Aorta (tissue), 5 donors: ENCODE data around the gene SLC34A3. TPM values are rescaled to one million over a fixed set of nuclear protein-coding genes. Genes with fewer than 3 reads are reported as not detected.
A peak's percentile ranks its signal among the peaks of the same experiment; 100 is the strongest.

Experiments
- ATAC-seq: fragments of 200-7000 bp; cut with Tn5 transposase; one replicate; pipeline ENCODE4 v1.9.1; 2022; ENCODE audit warnings: moderate library complexity; ENCODE audit not compliant: low FRiP score
- DNase-seq, 2 donors: peaks; one replicate each; pipeline ENCODE4 v3.0.0-alpha.2; 2020
- H3K27ac ChIP-seq, 2 donors: one replicate each; pipeline ENCODE4 v1.5.1; 2013; ENCODE audit warnings: low read length in 2 of 2, mild to moderate bottlenecking in 2 of 2, moderate library complexity in 2 of 2, control low read depth in 1 of 2, inconsistent platforms in 1 of 2, low read depth in 1 of 2
- H3K27me3 ChIP-seq, 2 donors: one replicate each; pipeline ENCODE4 v1.6.1; 2013; ENCODE audit warnings: control low read depth in 1 of 2, low read length in 1 of 2, mild to moderate bottlenecking in 1 of 2, moderate library complexity in 1 of 2; ENCODE audit not compliant: insufficient read depth in 2 of 2, control insufficient read depth in 1 of 2
- H3K36me3 ChIP-seq, 2 donors: one replicate each; pipeline ENCODE4 v1.6.1; 2013; ENCODE audit warnings: control low read depth in 1 of 2, low read length in 1 of 2, mild to moderate bottlenecking in 1 of 2; ENCODE audit not compliant: insufficient read depth in 2 of 2, control insufficient read depth in 1 of 2
- H3K4me1 ChIP-seq, 2 donors: one replicate each; pipeline ENCODE4 v1.6.1; 2013; ENCODE audit warnings: low read length in 2 of 2, control low read depth in 1 of 2, mild to moderate bottlenecking in 1 of 2, moderate library complexity in 1 of 2; ENCODE audit not compliant: insufficient read depth in 2 of 2, control insufficient read depth in 1 of 2
- H3K4me3 ChIP-seq, 2 donors: one replicate each; pipeline ENCODE4 v1.5.1; 2013; ENCODE audit warnings: low read length in 2 of 2, control low read depth in 1 of 2, mild to moderate bottlenecking in 1 of 2
- H3K9me3 ChIP-seq: one replicate; pipeline ENCODE4 v1.6.1; 2013; ENCODE audit warnings: mild to moderate bottlenecking, low read length; ENCODE audit not compliant: control insufficient read depth
- WGBS, 2 donors: extraction: QIAGEN DNeasy Blood & Tissue Kit; methylation state at CpG; one replicate each; pipeline ENCODE4 v1.1.7; 2013; 5-methylcytosine and 5-hydroxymethylcytosine counted together
- intact Hi-C, 2 donors: fragments of 100-400 bp; cut with DNase I; formaldehyde crosslinking; loops; one replicate each; pipeline versions ENCODE4 v1.14.2 to v1.15.0; 2022
- polyA plus RNA-seq, 2 donors: library from polyadenylated mRNA; stranded (reverse); fragments of 200-250 nt; gene quantifications; one replicate each; pipeline ENCODE4 v1.2.3, GENCODE V29; 2013
- total RNA-seq, 2 donors: library from RNA; stranded (reverse); fragmentation: NEBNext Ultra II Directional; extraction: Animal tissue kit (Norgen Biotek cat#: 25700); gene quantifications; one replicate each; pipeline ENCODE4 v1.2.1, GENCODE V29; 2021
- donor health status: healthy with polysubstance abuse.
- donor health status: Bipolar disorder and iron deficiency.
- donor health status: DM: no; HTN: no; CAD: no.
- donor health status: DM: no; HTN: no; CAD: no.
- donor health status: DM: yes; HTN: yes; CAD: no.

SLC34A3 gene
- total and polyA plus RNA-seq, 4 donors, result not detected

GRCh38 chr9:137193771-137194170, 36.9 kb upstream of the SLC34A3 start:
- intact Hi-C loops, result no loop called here
- WGBS, 2 donors, result 81 to 83% methylated on average over 13 to 14 of the region's 14 CpGs
- no peak overlapping the region for H3K4me3 ChIP-seq
- DNase-seq (no peak), ATAC-seq (no peak)
- H3K9me3 ChIP-seq, result no peaks in the 10 kb centered on the region
- no peaks in the 10 kb centered on the region for H3K27me3 ChIP-seq
- no peaks in the 10 kb centered on the region for H3K36me3 ChIP-seq
- no peak overlapping the region for H3K27ac ChIP-seq
- H3K4me1 ChIP-seq, result no peaks in the 10 kb centered on the region

DNA sequence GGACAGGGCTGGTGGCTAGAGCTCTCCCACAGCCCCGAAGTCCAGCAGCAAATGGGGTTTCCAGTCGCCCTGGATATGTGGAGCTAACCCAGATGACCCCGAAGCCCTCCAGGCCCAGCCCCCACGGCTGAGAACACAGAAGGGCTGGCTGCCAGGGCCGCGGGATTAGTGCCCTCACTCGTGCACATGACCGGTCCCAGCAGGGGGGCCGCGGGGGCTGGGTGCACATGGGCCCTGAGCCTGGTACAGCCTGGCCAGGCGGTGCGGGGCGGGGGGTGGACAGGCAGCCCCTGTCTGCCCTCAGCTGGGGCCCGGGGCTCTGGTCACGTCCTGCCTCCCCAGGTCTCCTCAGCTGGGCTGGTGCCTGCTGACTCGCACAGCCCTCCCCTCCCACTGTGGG, 36.3 kb upstream of the SLC34A3 start:
- H3K27me3 ChIP-seq, result no peaks in the 10 kb centered on the region
- intact Hi-C loops, result no loop called here
- no peaks in the 10 kb centered on the region for H3K9me3 ChIP-seq
- no peaks in the 10 kb centered on the region for H3K4me1 ChIP-seq
- H3K36me3 ChIP-seq, result no peaks in the 10 kb centered on the region
- H3K27ac ChIP-seq, result no peak overlapping the region
- ATAC-seq (no peak), DNase-seq (no peak)
- no peak overlapping the region for H3K4me3 ChIP-seq
- 58 to 63% methylated on average over 15 to 16 of the region's 16 CpGs for WGBS, 2 donors

DNA sequence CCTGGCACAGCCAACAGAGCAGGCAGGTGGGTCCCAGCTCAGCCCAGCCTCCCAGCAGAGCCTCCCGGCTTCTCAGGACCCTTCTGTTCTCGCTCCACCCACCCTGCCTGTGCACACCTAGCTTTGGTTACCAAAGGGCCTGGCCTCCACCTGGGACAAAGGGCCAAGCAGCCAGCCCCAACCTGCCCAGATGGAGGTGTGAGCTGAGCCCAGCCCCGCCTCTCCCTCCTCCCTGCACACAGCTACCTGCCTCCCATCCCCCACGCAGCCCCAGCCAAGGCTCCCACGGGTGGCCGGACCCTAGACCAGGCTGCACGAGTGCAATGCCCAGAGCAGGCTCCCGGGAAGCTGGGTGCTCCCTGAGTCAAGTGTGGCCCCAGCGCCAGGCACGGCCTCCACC, 35.8 kb upstream of the SLC34A3 start:
- no peak overlapping the region for H3K27ac ChIP-seq
- no peak for DNase-seq
- H3K36me3 ChIP-seq, result no peaks in the 10 kb centered on the region
- H3K9me3 ChIP-seq, result no peaks in the 10 kb centered on the region
- peaks cover 0 to 3% of the 10 kb centered on the region in 2 donors for H3K4me1 ChIP-seq
- H3K4me3 ChIP-seq, result no peak overlapping the region
- ATAC-seq, result no peak
- H3K27me3 ChIP-seq, result no peaks in the 10 kb centered on the region
- WGBS, 2 donors, result 72 to 81% methylated on average over 7 to 10 of the region's 10 CpGs
- intact Hi-C loops, result no loop called here

DNA sequence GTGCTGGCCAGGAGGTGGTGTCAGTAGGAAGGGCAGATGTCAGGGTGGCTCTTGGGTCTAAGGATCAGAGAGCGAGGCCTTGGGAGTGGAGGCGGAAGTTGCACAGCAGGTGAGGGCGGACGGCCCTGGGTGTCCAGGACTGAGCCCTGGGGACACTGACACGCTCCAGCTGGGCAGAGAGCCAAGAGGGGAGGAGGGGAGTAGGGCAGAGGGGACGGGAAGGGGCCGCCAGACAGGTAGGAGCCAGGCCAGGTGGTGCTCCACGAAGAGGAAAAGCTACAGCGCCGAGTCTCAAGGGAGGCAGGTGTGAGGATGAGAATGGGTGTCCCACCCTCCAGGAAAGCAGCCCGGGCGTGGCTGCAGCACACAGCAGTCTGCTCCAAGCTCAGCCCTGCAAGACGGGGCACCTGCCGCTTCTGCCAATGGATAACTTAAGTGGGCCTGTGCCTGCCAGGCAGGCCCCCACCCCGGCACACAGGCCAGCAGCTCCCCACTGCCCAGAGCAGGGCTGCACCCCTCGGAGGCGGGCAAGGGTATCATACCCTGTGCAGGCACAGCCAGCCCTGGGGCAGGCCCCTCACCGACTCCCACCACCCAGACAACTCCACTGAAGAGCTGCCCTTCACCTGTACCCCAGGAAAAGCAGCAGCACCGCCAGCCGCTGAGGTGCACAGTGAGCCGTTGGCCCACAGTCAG, 35.0 kb upstream of the SLC34A3 start:
- no peak for ATAC-seq
- H3K36me3 ChIP-seq, result no peaks in the 10 kb centered on the region
- intact Hi-C loops, result no loop called here
- DNase-seq, result no peak
- H3K4me1 ChIP-seq, result peaks cover 0 to 3% of the 10 kb centered on the region in 2 donors
- 88 to 89% methylated on average over 18 to 21 of the region's 21 CpGs for WGBS, 2 donors
- no peaks in the 10 kb centered on the region for H3K27me3 ChIP-seq
- no peak overlapping the region for H3K4me3 ChIP-seq
- H3K27ac ChIP-seq, result no peak overlapping the region
- no peaks in the 10 kb centered on the region for H3K9me3 ChIP-seq

GRCh38 chr9:137198051-137198901, 32.4 kb upstream of the SLC34A3 start:
- peaks cover 1 to 3% of the 10 kb centered on the region in 2 donors for H3K4me1 ChIP-seq
- ATAC-seq (no peak), DNase-seq (no peak)
- H3K9me3 ChIP-seq, result no peaks in the 10 kb centered on the region
- no peaks in the 10 kb centered on the region for H3K36me3 ChIP-seq
- H3K4me3 ChIP-seq, result no peak overlapping the region
- WGBS, 2 donors, result 83 to 87% methylated on average over 15 to 19 of the region's 19 CpGs
- no peak overlapping the region for H3K27ac ChIP-seq
- intact Hi-C loops, result no loop called here
- H3K27me3 ChIP-seq, result no peaks in the 10 kb centered on the region

DNA sequence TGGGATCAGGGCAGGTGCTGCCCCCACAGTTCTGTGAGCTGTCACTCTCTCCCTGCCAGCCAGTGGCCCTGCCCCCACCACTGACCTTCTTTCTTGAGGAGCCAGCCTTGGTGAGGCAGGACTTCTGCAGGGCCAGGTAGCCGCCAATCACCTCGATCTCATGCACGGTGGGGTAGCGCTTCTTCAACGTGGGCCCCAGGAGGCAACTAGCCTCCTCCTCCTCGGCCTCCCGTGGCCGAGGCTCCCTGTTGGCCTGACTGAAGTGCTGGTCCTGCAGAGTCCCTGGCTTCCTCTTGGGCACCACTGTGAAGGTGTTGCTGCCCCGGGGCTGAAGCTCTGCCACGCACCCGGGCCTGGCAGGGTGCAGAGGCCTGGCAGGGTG, 31.8 kb upstream of the SLC34A3 start:
- Histone ChIP-seq H3K27ac (no peak overlapping the region), H3K4me1 (peaks cover 1 to 3% of the 10 kb centered on the region in 2 donors)

GRCh38 chr9:137199411-137200121, 31.1 kb upstream of the SLC34A3 start:
- intact Hi-C loops, result no loop called here
- Histone ChIP-seq H3K36me3 (no peaks in the 10 kb centered on the region), H3K9me3 (no peaks in the 10 kb centered on the region), H3K4me3 (peak overlapping the region; percentile 8 to 69), H3K27me3 (no peaks in the 10 kb centered on the region), H3K4me1 (peaks cover 1 to 3% of the 10 kb centered on the region in 2 donors), H3K27ac (no peak overlapping the region)
- ATAC-seq (no peak), DNase-seq (no peak)
- WGBS, 2 donors, result 5 to 6% methylated on average over 38 to 51 of the region's 51 CpGs

More for the DNA sequence above, 31.8 kb upstream of the SLC34A3 start:
- intact Hi-C loops, result no loop called here
- DNase-seq (no peak), ATAC-seq (no peak)
- Histone ChIP-seq H3K27me3 (no peaks in the 10 kb centered on the region), H3K9me3 (no peaks in the 10 kb centered on the region), H3K36me3 (no peaks in the 10 kb centered on the region), H3K4me3 (no peak overlapping the region)
- 70 to 77% methylated on average over 11 of the region's 11 CpGs for WGBS, 2 donors

DNA sequence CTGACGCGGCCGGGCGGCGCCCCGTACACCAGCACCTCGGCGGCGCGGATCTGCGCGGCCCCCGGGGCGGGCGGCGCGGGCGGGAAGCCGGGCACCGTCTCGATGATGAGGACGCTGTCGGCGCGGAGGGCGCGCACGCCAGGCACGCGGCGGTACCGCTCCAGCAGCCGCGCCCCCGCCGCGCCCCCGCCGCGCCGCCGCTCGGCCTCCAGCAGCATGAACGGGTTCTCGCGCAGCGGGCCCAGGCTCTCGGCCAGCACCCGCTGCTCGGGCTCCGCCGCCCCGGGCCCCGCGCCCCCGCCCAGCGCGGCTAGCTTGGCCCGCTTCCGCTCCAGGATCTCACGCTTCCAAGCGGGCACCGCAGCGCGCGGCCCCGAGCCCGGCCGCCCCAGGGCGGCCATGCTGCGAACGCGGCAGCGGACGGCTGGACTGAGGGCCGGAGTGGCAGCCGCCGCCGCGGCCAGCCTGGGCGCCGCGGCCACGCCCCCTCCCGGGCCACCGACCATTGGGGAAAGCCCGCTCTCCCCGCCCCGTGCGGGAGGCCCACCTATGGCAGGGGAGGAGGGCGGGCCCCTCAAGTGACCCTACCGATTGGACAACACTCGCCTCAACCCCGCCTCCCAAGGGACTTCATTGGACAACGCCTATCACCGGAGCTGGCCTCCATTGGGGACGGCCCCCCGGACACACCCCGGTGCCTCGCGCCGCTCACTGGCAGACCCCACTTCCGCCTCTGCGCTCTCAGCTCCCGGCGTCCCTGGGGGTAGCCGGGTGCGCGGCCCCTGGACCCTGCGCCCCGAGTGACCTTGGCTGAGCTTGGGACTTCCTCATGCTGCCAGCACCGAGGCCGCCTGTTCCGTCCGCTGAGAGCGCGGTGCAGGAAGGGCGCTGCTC, 30.1 kb upstream of the SLC34A3 start, which contains the start of gene TPRN:
TSS of gene TPRN (minus strand) at position 431 of the 894 bp plus-strand sequence. CDS start at position 401, 30 bp downstream.
- peak; percentile 99 for ATAC-seq
- H3K4me1 ChIP-seq, result peaks cover 1 to 3% of the 10 kb centered on the region in 2 donors

More for the DNA sequence above, 30.1 kb upstream of the SLC34A3 start, which contains the start of gene TPRN:
- Histone ChIP-seq H3K27me3 (no peaks in the 10 kb centered on the region), H3K27ac (peak within 1 kb of the TSS in 1 of 2 donors; percentile 35), H3K9me3 (no peaks in the 10 kb centered on the region), H3K36me3 (no peaks in the 10 kb centered on the region), H3K4me3 (peak within 1 kb of the TSS; percentile 69 to 74)
- intact Hi-C loops, result no loop called here
- 0 to 1% methylated on average over 82 to 118 of the region's 118 CpGs for WGBS, 2 donors
- DNase-seq, result peak; percentile 99 to 100
